Fibroblast of lung (primary cell): ENCODE data around the gene ROBO1.

ENCODE experiments used
- CTCF ChIP-seq, 2 donors: IDR thresholded peaks in 1 of 2; conservative IDR thresholded peaks in 1 of 2; 1 replicate in 1 of 2; 2 replicates in 1 of 2; pipeline ENCODE4 v1.5.1; 2011 to 2012; ENCODE audit warnings: low read length in 2 of 2, control low read depth in 1 of 2, inconsistent platforms in 1 of 2, low read depth in 1 of 2, mild to moderate bottlenecking in 1 of 2
- EZH2 ChIP-seq: IDR thresholded peaks from 2 replicates; pipeline ENCODE4 v1.5.1; 2012; ENCODE audit warnings: low read length, control low read depth, mild to moderate bottlenecking; ENCODE audit errors: missing control alignments

GRCh38 chr3:79202471-79203143 is 565.2 kb downstream of the ROBO1 start:
- TF ChIP-seq CTCF (conservative IDR thresholded peaks at IDR 0.05 in 1 of 2, IDR thresholded peaks at IDR 0.05 in 1 of 2; ENCODE audit: low read depth in 1 of 2, low read length in 2 of 2) (no peak), EZH2 (no peak)
